Glutamatergic neuron (in vitro differentiated cells): ENCODE data around the gene AQP9. TPM values are rescaled to one million over a fixed set of nuclear protein-coding genes. Genes with fewer than 3 reads are reported as not detected.

Source experiments
- DNase-seq: peaks from one replicate; pipeline ENCODE4 v3.0.0; 2022
- H3K27ac Mint-ChIP-seq: one replicate; pipeline ENCODE4 v1.8.0; 2020; ENCODE audit warnings: mild to moderate bottlenecking, mixed read lengths, inconsistent platforms; ENCODE audit not compliant: unreplicated experiment
- H3K27me3 Mint-ChIP-seq: one replicate; pipeline ENCODE4 v1.8.0; 2020; ENCODE audit warnings: mild to moderate bottlenecking, moderate library complexity, mixed read lengths, inconsistent platforms; ENCODE audit not compliant: unreplicated experiment
- H3K36me3 Mint-ChIP-seq: one replicate; pipeline ENCODE4 v1.8.0; 2020; ENCODE audit warnings: mild to moderate bottlenecking, mixed read lengths, inconsistent platforms; ENCODE audit not compliant: unreplicated experiment
- H3K4me1 Mint-ChIP-seq: one replicate; pipeline ENCODE4 v1.8.0; 2020; ENCODE audit warnings: mild to moderate bottlenecking, low read depth, mixed read lengths, inconsistent platforms; ENCODE audit not compliant: unreplicated experiment
- H3K4me3 Mint-ChIP-seq: one replicate; pipeline ENCODE4 v1.8.0; 2020; ENCODE audit warnings: mild to moderate bottlenecking, mixed read lengths, inconsistent platforms; ENCODE audit not compliant: unreplicated experiment
- H3K9me3 Mint-ChIP-seq: one replicate; pipeline ENCODE4 v1.8.0; 2020; ENCODE audit warnings: mild to moderate bottlenecking, moderate library complexity, mixed read lengths, inconsistent platforms; ENCODE audit not compliant: unreplicated experiment
- total RNA-seq: library from RNA; stranded (reverse); fragmentation: NEBNext Ultra II Directional; extraction: Animal tissue kit (Norgen Biotek cat#: 25700); gene quantifications from one replicate; pipeline ENCODE4 v1.2.1, GENCODE V29; 2021; ENCODE audit not compliant: unreplicated experiment
- TF ChIP-seq, protein P1 (sequence below): fragments of 200-600 bp; sonication (generic); IDR thresholded peaks from one replicate; pipeline ENCODE4 v1.5.0; 2021; ENCODE audit not compliant: partially characterized antibody, unreplicated experiment

The AQP9 gene
- total RNA-seq, 1 donor from 2014 or later, result not detected

DNA sequence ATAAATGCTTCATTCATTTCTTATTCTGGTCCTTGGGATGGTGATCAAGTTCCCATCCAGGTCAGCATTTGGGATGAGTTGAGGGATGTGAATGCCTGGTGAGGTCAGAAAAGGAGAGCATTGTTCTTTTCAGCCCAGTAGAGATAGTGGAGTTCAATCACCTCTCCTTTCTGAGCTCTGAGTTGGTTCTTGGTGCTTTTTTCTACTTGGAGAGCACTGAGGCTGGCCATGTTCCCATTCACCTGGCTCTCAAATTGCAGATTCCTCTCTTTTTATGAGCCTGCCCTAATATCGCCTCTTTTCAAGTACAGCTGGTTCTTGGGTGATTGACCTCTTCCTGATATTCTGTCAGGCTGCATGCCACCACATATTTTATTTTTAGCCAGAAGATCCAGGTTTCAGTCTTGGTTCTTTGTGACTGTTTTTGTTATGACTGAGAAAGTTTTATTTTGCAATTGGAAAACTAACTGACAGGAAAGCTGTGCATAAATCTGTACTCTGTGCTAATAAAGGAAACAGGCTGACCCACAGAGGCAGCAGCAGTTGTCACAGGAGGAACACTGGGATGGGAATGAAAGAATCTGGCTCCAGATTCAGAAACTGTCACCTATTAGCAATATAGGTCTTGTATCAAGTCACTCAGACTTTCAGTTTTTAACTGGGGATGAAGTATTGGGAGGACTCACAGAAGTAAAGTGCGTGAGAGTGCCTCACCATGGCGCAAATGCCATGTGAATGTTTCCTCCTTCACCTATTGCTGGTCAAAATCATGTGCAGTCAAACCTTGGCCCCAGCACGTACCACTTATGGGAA, 10.7 kb downstream of the AQP9 start:
- H3K27ac Mint-ChIP-seq, result no peak overlapping the region
- DNase-seq, result no peak
- no peaks in the 10 kb centered on the region for H3K4me1 Mint-ChIP-seq
- no peak overlapping the region for H3K4me3 Mint-ChIP-seq
- H3K27me3 Mint-ChIP-seq, result no peaks in the 10 kb centered on the region
- TF ChIP-seq, protein P1, sequence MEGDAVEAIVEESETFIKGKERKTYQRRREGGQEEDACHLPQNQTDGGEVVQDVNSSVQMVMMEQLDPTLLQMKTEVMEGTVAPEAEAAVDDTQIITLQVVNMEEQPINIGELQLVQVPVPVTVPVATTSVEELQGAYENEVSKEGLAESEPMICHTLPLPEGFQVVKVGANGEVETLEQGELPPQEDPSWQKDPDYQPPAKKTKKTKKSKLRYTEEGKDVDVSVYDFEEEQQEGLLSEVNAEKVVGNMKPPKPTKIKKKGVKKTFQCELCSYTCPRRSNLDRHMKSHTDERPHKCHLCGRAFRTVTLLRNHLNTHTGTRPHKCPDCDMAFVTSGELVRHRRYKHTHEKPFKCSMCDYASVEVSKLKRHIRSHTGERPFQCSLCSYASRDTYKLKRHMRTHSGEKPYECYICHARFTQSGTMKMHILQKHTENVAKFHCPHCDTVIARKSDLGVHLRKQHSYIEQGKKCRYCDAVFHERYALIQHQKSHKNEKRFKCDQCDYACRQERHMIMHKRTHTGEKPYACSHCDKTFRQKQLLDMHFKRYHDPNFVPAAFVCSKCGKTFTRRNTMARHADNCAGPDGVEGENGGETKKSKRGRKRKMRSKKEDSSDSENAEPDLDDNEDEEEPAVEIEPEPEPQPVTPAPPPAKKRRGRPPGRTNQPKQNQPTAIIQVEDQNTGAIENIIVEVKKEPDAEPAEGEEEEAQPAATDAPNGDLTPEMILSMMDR, result no peak
- no peaks in the 10 kb centered on the region for H3K36me3 Mint-ChIP-seq
- no peaks in the 10 kb centered on the region for H3K9me3 Mint-ChIP-seq

DNA sequence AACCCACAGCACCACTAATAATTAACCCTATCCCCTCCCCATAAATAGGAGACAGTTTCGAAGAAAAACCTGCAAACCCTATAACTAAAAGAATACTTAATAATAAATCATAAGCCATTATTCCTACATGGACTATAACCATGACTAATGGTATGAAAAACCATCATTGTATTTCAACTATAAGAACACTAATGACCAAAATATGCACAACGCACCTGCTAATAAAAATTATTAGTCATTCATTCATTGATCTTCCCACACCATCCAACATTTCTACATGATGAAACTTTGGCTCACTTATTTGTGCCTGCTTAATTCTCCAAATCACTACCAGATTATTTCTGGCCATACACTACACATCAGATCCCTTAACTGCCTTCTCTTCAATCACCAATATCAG, 16.6 kb downstream of the AQP9 start:
- no peaks in the 10 kb centered on the region for H3K36me3 Mint-ChIP-seq
- TF ChIP-seq, protein P1, result no peak

DNA sequence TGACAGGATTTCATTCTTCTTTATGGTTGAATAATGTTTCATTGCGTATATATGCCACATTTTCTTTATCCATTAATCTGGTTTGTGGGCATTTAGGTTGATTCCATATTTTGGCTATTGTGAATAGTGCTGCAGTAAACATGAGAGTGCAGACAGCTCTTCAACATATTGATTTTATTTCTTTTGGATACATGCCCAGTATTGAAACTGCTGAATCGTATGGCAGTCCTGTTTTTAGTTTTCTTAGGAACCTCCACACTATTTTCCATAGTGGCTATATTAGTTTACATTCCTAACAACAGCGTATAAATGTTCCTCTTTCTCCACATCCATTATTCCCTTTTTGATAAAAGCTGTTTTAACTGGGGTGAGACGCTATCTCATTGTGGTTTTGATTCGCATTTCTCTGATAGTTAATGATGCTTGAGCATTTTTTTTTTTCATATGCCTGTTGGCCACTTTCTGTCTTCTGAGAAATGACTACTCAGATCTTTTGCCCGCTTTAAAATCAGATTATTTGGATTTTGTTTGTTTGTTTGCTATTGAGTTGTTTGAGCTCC, 21.7 kb downstream of the AQP9 start:
- TF ChIP-seq, protein P1, result no peak
- H3K4me1 Mint-ChIP-seq, result no peaks in the 10 kb centered on the region
- H3K36me3 Mint-ChIP-seq, result no peaks in the 10 kb centered on the region
- DNase-seq, result no peak
- H3K27me3 Mint-ChIP-seq, result no peaks in the 10 kb centered on the region
- no peak overlapping the region for H3K4me3 Mint-ChIP-seq
- H3K27ac Mint-ChIP-seq, result no peak overlapping the region
- no peaks in the 10 kb centered on the region for H3K9me3 Mint-ChIP-seq

More for the DNA sequence above, 16.6 kb downstream of the AQP9 start:
- H3K27me3 Mint-ChIP-seq, result no peaks in the 10 kb centered on the region
- H3K4me1 Mint-ChIP-seq, result no peaks in the 10 kb centered on the region
- H3K9me3 Mint-ChIP-seq, result no peaks in the 10 kb centered on the region
- no peak for DNase-seq
- no peak overlapping the region for H3K4me3 Mint-ChIP-seq
- H3K27ac Mint-ChIP-seq, result no peak overlapping the region

DNA sequence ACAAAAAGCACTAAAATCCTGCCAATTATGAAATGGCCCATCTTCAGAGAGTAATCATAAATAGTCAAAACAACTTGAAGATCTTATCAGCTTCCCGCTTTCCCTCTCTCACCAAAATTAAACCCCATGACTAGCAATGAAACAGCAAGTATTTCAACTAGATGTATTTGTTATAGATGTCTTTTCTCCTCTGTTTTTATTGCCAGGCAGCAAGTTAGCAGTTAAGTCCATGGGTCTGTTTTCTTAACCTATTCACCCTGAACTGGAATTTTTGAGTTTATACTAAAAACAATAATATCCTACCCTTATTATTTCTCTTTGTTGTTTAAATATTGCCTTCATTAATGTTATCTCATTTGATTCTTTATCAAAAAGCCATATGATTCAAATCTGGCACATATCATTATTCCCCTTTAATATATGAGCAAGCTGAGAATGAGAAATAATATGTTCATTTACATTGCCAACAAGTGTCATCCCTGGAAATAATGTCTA, 23.3 kb downstream of the AQP9 start:
- Mint-ChIP-seq H3K27ac (no peak overlapping the region), H3K36me3 (no peaks in the 10 kb centered on the region), H3K4me3 (no peak overlapping the region), H3K27me3 (no peaks in the 10 kb centered on the region), H3K9me3 (no peaks in the 10 kb centered on the region), H3K4me1 (no peaks in the 10 kb centered on the region)
- TF ChIP-seq, protein P1, result no peak
- DNase-seq, result no peak

DNA sequence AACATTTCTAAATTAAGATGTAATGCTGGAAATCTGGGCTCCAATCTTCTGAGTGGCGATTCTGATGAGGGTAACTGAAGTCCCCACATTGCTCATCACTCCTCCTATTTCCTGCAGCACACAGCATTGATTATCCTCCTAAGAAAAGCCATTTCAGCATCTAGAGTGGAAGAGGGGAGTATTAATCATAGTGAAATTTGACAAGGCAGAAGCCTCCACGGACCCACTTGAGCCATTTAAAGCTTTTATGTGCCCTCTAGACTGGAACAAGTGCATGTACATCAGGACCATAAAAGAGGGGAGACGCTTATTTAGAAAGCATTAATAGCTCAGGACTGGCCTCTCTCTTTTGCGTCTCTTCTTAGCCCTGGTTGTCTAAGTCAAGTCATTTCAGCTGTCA, 25.8 kb downstream of the AQP9 start:
- no peaks in the 10 kb centered on the region for H3K9me3 Mint-ChIP-seq
- H3K27me3 Mint-ChIP-seq, result peaks cover 3% of the 10 kb centered on the region
- TF ChIP-seq, protein P1, result no peak
- no peak for DNase-seq
- H3K27ac Mint-ChIP-seq, result no peak overlapping the region
- H3K4me1 Mint-ChIP-seq, result no peaks in the 10 kb centered on the region
- H3K36me3 Mint-ChIP-seq, result no peaks in the 10 kb centered on the region
- H3K4me3 Mint-ChIP-seq, result no peak overlapping the region
